HG02642 (cell line): ENCODE data around the gene ACAP2.
"Not testable (repeated sequence)": the region's sequence is repeated elsewhere in the genome, so short reads cannot be mapped to it uniquely, and the experiment has no call there.

Experiments used
- ATAC-seq: cut with Tn5 transposase; IDR thresholded peaks from one replicate; pipeline ENCODE4 v1.9.1; 2021; ENCODE audit warnings: mild to moderate bottlenecking; ENCODE audit not compliant: unreplicated experiment, poor library complexity

Gene ACAP2

DNA sequence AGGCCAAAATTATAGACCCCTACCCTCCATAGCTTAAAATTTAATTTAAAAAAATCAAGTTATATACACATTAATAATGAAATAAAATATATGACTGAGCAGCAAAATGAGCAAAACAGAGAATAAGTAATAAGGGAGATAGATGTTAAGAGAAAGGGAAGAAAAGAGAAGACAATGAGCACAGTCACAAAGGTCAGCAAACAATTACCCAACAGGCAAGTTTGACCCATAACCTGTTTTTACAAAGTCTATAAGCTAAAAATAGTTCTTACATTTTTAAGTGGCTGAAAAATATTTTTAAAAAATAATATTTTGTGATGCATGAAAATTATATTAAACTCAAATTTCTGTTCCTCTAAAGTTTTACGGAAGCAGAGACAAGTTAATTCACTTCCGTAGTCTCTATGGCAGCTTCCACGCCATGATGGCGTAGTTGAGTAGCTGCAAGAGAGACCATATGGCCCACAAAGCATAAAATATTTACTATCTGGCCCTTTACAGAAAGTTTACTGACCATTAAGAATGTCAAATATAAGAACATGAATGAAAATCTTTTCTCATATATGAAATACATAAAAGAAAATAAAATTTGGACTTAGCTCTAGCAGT is 47.5 kb downstream of the ACAP2 start:
- ATAC-seq = no peak

GRCh38 chr3:195394700-195395099 is 48.1 kb downstream of the ACAP2 start:
- ATAC-seq = peak; percentile 9

DNA sequence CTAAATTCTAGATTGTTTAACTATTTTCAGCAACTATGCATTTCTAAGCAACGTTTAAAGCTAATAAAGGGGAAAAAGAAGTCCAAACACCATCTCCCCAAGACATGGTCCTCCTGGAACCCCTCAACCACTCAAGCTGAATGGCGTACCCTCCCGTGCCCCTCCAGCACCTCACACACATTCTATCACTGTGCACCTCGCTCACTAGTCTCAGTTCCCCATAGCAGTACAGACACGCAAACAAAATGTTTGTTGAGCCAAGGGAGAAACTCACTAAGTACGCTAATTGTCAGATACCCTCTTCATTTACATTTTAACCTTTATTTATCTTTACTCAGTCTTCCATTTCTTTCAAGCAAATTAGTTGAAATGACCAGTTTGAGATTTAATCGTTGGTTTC is 48.8 kb downstream of the ACAP2 start:
- ATAC-seq = peak; percentile 78

GRCh38 chr3:195388380-195388779 is 54.4 kb downstream of the ACAP2 start:
- ATAC-seq = no peak

- no peak for ATAC-seq
Observed at GRCh38 chr3:195386739-195387138, 56.1 kb downstream of the ACAP2 start.

DNA sequence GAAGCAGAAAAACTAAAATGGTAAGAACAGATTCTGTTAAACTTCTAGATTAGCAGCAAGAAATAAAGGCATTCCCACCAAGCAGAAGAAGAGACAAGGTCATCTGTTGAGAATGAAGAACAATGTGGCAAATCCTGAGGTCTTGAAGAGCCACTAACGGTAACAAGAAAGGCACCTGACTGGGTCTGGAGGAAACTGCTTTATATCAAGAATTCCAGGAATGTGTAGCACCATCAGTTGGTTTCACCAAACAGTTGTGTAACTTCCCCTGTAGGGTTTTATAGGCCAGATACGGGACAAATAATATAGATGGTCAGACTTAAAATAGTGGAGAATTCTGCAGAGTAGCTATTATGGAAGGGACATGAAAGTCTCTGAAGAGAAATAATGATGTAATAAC is 57.3 kb downstream of the ACAP2 start:
- no peak for ATAC-seq

DNA sequence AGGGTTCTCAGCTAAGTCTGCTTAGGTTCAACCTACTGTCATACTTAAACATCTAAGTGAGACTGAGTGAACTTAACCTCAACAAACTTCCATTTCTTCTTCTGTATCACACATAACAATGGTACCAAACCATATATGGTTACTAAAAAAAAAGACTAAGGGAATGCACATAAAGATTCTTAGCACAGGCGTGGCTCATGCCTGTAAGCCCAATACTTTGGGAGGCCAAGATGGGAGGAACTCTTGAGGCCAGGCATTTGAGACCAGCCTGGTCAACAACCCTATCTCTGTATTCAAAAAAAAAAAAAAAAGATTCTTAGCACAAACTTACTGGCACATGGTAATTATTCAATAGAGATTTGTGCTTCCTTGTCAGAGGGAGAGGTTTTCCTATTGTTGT is 57.9 kb downstream of the ACAP2 start:
- no peak for ATAC-seq

- no peak for ATAC-seq
Observed at GRCh38 chr3:195372220-195372619, 70.6 kb downstream of the ACAP2 start.

GRCh38 chr3:195366200-195366925 is 76.5 kb downstream of the ACAP2 start:
- no peak for ATAC-seq

GRCh38 chr3:195365371-195365770 is 77.4 kb downstream of the ACAP2 start:
- no peak for ATAC-seq

DNA sequence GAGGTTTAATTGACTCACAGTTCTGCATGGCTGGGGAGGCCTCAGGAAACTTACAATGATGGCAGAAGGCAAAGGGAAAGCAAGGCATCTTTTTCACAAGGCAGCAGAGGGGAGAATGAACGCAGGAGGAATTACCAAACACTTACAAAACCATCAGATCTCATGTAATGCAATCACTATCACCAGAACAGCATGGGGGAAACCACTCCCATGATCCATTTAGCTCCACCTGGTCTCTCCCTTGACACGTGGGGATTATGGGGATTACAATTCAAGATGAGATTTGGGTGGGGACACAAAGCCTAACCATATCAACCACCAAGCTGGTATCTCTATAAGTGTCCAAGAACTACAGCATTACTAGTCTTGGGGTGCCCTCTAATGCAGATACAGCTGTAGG is 85.0 kb downstream of the ACAP2 start:
- ATAC-seq = not testable (repeated sequence)

- ATAC-seq = no peak
Observed at GRCh38 chr3:195356151-195357086, 86.4 kb downstream of the ACAP2 start.

GRCh38 chr3:195354009-195354408 is 88.8 kb downstream of the ACAP2 start:
- ATAC-seq = not testable (repeated sequence)

DNA sequence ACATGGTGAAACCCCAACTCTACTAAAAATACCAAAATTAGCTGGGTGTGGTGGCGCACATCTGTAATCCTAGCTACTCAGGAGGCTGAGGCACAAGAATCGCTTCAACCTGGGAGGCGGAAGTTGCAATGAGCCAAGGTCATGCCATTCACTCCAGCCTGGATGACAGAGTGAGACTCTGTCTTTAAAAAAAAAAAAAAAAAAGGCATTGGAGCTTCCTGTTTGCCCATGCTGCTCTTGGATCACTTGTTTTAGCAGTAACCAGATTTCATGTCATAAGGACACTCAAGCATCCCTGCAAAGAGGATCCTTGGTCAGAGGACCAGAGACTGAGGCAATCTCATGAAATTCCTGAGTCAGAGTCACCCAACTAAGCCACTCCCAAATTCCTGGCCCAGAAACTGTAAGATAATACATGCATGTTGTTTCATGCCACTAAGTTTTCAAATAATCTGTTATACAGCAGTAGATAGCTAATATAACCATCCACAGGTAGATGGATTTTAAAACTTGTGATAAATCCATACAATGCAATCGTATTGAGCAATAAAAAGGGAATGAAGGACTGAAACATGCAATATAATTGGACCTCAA is 89.8 kb downstream of the ACAP2 start:
- ATAC-seq = no peak

DNA sequence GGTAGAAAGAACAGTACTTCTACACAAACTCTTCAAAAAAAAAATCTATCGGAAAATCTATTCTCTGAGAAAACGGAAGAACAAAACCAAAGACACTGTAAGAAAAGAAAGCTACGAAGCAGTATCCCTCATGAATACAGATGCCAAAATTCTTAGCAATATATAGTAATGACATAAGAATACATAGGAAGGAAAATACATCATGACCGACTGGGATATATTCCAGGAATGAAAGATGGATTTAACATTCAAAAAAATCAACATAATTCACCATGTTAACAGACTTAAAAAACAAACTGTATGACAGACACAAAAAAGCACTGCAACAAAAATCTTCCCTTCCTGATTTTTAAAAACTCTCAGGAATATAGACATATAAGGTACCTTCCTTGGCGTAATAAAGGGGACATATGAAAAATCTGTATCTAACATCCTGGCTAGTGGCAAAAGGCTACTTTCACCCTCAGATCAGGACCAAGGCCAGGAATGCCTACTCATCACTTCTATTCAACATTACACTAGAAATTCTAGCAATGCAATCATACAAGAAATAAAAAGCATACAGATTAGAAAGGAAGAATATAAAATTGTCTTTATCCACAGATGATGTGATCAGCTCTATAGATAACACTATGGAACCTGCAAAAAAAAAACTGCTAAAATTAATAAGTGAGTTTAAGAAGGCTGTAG is 94.2 kb downstream of the ACAP2 start:
- no peak for ATAC-seq

DNA sequence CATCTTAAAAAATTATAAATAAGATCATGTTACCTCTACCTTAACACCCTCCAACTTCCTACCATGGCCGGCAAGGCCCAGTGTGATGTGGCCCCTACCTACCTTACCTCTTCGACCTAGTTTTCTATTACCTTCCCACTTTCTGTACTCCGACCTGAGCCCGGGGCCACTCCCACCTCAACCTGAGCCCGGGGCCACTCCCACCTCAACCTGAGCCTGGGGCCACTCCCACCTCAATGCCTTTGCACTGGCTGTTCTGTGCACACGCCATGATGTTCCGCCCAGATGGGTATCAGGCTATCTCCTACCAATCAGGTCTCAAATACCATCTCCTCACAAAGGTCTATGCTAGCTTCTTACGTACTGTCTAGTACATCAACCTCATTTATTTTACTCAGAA is 105.1 kb downstream of the ACAP2 start:
- no peak for ATAC-seq

GRCh38 chr3:195334967-195335366 is 107.9 kb downstream of the ACAP2 start:
- no peak for ATAC-seq

- ATAC-seq = no peak
Observed at GRCh38 chr3:195319060-195319459, 123.8 kb downstream of the ACAP2 start.

DNA sequence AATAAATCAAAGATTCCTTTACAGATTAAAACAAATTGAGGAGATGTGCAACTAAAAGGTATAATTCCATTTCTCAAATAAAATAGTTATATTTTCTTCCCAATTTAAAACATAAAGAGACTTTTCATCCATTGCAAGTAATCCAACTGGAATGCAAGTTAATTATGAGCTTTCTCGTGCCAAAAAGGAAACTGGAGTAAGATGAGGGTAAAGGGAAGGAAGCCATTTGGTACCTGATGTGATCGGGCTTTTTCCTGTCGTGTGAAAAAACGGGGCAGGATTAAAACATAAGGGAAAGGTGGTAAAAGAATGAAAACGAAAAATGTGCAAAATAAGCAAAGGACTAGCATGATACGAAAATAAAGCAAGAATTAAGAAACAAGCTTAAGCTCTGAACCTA is 130.1 kb downstream of the ACAP2 start:
- no peak for ATAC-seq

DNA sequence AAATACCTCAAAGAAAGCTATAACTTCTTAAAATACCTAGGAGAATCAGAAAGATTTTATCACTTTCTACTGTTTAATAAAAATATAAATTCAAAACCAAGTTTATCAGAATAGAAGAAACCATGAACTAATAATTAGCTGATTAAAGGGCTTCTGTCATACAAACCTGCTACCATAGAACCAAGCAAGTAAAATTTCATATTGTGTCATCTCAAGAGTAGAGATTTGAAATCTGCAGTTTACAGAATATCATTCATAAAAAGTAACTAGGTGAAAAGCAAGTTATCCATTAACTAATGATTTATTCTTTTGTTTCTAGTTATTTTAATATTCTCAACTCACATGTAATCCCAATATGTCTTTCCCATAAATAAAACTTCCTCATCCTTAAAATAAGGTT is 135.1 kb downstream of the ACAP2 start:
- ATAC-seq = no peak
